ENCODE data around the gene OSBP. TPM values are rescaled to one million over a fixed set of nuclear protein-coding genes. Genes with fewer than 3 reads are reported as not detected.

The OSBP gene
- total and polyA plus RNA-seq, 9 of the 15 experiments (the other 6 are each of a cell fraction or from before 2014, with no cell fraction given): 11.7 to 49.0 (median 28.7) TPM

DNA sequence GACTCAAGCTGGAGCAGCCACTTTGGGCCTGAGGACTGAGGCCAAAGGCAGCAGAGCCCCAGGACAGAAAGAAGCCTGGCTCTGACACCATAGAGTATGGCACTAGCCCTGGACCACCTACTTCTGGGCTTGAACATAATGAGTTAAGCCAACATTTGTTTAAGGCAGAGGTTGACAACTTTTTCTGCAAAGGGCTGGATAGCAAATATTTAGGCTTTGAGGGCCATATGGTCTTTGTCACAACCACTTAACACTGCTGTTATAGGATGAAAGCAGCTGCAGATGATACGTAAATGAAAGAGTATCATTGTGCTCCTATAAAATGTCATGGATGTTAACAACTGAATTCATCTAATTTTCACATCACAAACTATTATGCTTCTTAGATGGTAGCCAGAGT is 16.6 kb downstream of the OSBP start:
- intact Hi-C loops (cut with micrococcal nuclease): no loop called here
- H4K20me1 ChIP-seq (replicated peaks; ENCODE audit: control insufficient read depth, insufficient read depth, low read length): no peaks in the 10 kb centered on the region
- H3K27ac ChIP-seq (ENCODE audit: extremely low read depth, low read depth, low read length): no peak overlapping the region
- BruUV-seq (replicated peaks): no TSS peak
- H3K4me1 ChIP-seq (replicated peaks in 1 of 2; ENCODE audit: control insufficient read depth in 2 of 2, insufficient read depth in 2 of 2, low read length in 2 of 2): no peaks in the 10 kb centered on the region
- no peak for FAIRE-seq
- no peaks in the 10 kb centered on the region for H3K9me3 ChIP-seq (replicated peaks; ENCODE audit: control insufficient read depth, insufficient read depth, low read depth, low read length)
- H2AFZ ChIP-seq (ENCODE audit: low read depth, low read length): no peak overlapping the region
- WGBS (ENCODE audit: insufficient coverage, low coverage, missing lambda C conversion rate): 93% methylated on average over 1 of the region's 1 CpG
- H3K27me3 ChIP-seq (ENCODE audit: control insufficient read depth in 2 of 2, insufficient read depth in 2 of 2, low read length in 2 of 2): no peaks in the 10 kb centered on the region
- H3K9me1 ChIP-seq (ENCODE audit: control insufficient read depth, insufficient read depth, low read length): no peaks in the 10 kb centered on the region
- H3K79me2 ChIP-seq (ENCODE audit: control insufficient read depth, insufficient read depth, low read length): peaks cover 4% of the 10 kb centered on the region; the same call in 1 of the 3 replicates
- ChIA-PET CTCF (ENCODE audit: low intra/inter-chr PET ratio) (no interaction called here), POLR2A (interaction anchor here (0.7 to 1.9 kb wide), 4 partner anchors 10 to 116 kb away, joined by 3 to 7 read pairs (median 4); no protein-coding TSS in a partner anchor)
- DNase-seq (ENCODE audit: extremely low read depth in 1 of 4, low spot score in 3 of 4): no peak
- H3K4me3 ChIP-seq: no peak overlapping the region
- no peak overlapping the region for H3K4me2 ChIP-seq (ENCODE audit: insufficient read depth, low read length)
- no peak overlapping the region for H3K9ac ChIP-seq (ENCODE audit: insufficient read depth in 1 of 2, low read depth in 2 of 2, low read length in 2 of 2)
- peaks cover 98% of the 10 kb centered on the region for H3K36me3 ChIP-seq (ENCODE audit: control insufficient read depth, insufficient read depth, low read length)
- no peak for ATAC-seq
- in situ Hi-C loops (cut with MboI): no loop called here
- TF ChIP-seq, protein P1, sequence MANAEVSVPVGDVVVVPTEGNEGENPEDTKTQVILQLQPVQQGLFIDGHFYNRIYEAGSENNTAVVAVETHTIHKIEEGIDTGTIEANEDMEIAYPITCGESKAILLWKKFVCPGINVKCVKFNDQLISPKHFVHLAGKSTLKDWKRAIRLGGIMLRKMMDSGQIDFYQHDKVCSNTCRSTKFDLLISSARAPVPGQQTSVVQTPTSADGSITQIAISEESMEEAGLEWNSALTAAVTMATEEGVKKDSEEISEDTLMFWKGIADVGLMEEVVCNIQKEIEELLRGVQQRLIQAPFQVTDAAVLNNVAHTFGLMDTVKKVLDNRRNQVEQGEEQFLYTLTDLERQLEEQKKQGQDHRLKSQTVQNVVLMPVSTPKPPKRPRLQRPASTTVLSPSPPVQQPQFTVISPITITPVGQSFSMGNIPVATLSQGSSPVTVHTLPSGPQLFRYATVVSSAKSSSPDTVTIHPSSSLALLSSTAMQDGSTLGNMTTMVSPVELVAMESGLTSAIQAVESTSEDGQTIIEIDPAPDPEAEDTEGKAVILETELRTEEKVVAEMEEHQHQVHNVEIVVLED (CRISPR knock-in tag; IDR thresholded peaks at IDR 0.05): no peak
- TF ChIP-seq NELFE (IDR thresholded peaks at IDR 0.05; ENCODE audit: insufficient read depth, insufficient read length) (no peak), ASH1L (IDR thresholded peaks at IDR 0.05; ENCODE audit: borderline replicate concordance, low read depth, partially characterized antibody) (no peak), PHF20 (IDR thresholded peaks at IDR 0.05; ENCODE audit: partially characterized antibody) (no peak), ZNF77 (CRISPR knock-in tag; IDR thresholded peaks at IDR 0.05) (no peak), ZNF121 (CRISPR knock-in tag; conservative IDR thresholded peaks at IDR 0.05) (no peak), EP400 (IDR thresholded peaks at IDR 0.05) (no peak), KLF1 (tag; IDR thresholded peaks at IDR 0.05) (no peak), DMBX1 (CRISPR knock-in tag; IDR thresholded peaks at IDR 0.05; ENCODE audit: borderline replicate concordance) (no peak)
- TF ChIP-seq, protein P2, sequence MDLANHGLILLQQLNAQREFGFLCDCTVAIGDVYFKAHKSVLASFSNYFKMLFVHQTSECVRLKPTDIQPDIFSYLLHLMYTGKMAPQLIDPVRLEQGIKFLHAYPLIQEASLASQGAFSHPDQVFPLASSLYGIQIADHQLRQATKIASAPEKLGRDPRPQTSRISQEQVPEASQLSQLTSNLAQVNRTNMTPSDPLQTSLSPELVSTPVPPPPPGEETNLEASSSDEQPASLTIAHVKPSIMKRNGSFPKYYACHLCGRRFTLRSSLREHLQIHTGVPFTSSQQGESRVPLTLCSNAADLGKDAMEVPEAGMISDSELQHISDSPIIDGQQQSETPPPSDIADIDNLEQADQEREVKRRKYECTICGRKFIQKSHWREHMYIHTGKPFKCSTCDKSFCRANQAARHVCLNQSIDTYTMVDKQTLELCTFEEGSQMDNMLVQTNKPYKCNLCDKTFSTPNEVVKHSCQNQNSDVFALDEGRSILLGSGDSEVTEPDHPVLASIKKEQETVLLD (IDR thresholded peaks at IDR 0.05): no peak
- TF ChIP-seq, protein P3, sequence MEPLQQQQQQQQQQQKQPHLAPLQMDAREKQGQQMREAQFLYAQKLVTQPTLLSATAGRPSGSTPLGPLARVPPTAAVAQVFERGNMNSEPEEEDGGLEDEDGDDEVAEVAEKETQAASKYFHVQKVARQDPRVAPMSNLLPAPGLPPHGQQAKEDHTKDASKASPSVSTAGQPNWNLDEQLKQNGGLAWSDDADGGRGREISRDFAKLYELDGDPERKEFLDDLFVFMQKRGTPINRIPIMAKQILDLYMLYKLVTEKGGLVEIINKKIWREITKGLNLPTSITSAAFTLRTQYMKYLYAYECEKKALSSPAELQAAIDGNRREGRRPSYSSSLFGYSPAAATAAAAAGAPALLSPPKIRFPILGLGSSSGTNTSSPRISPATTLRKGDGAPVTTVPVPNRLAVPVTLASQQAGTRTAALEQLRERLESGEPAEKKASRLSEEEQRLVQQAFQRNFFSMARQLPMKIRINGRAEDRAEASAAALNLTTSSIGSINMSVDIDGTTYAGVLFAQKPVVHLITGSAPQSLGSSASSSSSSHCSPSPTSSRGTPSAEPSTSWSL (CRISPR knock-in tag; IDR thresholded peaks at IDR 0.05; ENCODE audit: borderline replicate concordance): no peak
- TF ChIP-seq, protein P4, sequence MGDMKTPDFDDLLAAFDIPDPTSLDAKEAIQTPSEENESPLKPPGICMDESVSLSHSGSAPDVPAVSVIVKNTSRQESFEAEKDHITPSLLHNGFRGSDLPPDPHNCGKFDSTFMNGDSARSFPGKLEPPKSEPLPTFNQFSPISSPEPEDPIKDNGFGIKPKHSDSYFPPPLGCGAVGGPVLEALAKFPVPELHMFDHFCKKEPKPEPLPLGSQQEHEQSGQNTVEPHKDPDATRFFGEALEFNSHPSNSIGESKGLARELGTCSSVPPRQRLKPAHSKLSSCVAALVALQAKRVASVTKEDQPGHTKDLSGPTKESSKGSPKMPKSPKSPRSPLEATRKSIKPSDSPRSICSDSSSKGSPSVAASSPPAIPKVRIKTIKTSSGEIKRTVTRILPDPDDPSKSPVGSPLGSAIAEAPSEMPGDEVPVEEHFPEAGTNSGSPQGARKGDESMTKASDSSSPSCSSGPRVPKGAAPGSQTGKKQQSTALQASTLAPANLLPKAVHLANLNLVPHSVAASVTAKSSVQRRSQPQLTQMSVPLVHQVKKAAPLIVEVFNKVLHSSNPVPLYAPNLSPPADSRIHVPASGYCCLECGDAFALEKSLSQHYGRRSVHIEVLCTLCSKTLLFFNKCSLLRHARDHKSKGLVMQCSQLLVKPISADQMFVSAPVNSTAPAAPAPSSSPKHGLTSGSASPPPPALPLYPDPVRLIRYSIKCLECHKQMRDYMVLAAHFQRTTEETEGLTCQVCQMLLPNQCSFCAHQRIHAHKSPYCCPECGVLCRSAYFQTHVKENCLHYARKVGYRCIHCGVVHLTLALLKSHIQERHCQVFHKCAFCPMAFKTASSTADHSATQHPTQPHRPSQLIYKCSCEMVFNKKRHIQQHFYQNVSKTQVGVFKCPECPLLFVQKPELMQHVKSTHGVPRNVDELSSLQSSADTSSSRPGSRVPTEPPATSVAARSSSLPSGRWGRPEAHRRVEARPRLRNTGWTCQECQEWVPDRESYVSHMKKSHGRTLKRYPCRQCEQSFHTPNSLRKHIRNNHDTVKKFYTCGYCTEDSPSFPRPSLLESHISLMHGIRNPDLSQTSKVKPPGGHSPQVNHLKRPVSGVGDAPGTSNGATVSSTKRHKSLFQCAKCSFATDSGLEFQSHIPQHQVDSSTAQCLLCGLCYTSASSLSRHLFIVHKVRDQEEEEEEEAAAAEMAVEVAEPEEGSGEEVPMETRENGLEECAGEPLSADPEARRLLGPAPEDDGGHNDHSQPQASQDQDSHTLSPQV (IDR thresholded peaks at IDR 0.05): no peak
- TF ChIP-seq, protein P5, sequence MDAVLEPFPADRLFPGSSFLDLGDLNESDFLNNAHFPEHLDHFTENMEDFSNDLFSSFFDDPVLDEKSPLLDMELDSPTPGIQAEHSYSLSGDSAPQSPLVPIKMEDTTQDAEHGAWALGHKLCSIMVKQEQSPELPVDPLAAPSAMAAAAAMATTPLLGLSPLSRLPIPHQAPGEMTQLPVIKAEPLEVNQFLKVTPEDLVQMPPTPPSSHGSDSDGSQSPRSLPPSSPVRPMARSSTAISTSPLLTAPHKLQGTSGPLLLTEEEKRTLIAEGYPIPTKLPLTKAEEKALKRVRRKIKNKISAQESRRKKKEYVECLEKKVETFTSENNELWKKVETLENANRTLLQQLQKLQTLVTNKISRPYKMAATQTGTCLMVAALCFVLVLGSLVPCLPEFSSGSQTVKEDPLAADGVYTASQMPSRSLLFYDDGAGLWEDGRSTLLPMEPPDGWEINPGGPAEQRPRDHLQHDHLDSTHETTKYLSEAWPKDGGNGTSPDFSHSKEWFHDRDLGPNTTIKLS (IDR thresholded peaks at IDR 0.05; ENCODE audit: borderline replicate concordance, low read depth): no peak

All from K562 (cell line).